Ovary (tissue), 9 donors: ENCODE data around the gene RNF223. TPM values are rescaled to one million over a fixed set of nuclear protein-coding genes. Genes with fewer than 3 reads are reported as not detected.

Experiments used
- DNase-seq, 5 donors: peaks; one replicate each; pipeline ENCODE4 v3.0.0-alpha.2; 2019 to 2020
- H3K27ac ChIP-seq, 2 donors: fragments of 200-600 bp; one replicate each; pipeline versions ENCODE4 v1.5.1 to v1.8.0; 2019 to 2022
- H3K27me3 ChIP-seq: fragments of 200-600 bp; one replicate; pipeline ENCODE4 v1.8.0; 2022
- H3K36me3 ChIP-seq: fragments of 200-600 bp; sonication (generic); one replicate; pipeline ENCODE4 v1.5.1; 2019
- H3K4me1 ChIP-seq: one replicate; pipeline ENCODE4 v1.8.1; 2013; ENCODE audit warnings: mild to moderate bottlenecking, moderate library complexity; ENCODE audit not compliant: insufficient read depth
- H3K4me3 ChIP-seq: fragments of 200-600 bp; sonication (generic); one replicate; pipeline ENCODE4 v1.5.1; 2017
- H3K9me3 ChIP-seq, 2 donors: fragments of 200-600 bp in 1 of 2; sonication (generic) in 1 of 2; one replicate each; pipeline versions ENCODE4 v1.5.1 to v1.8.1; 2013 to 2019; ENCODE audit warnings: mild to moderate bottlenecking in 1 of 2, moderate library complexity in 1 of 2
- EP300 ChIP-seq: sonication (generic); formaldehyde crosslinking; IDR thresholded peaks from one replicate; pipeline ENCODE4 v1.6.1; 2017; ENCODE audit warnings: antibody characterized with exemption
- POLR2A ChIP-seq: fragments of 450-650 bp; IDR thresholded peaks from one replicate; pipeline ENCODE4 v1.6.1; 2017; ENCODE audit warnings: antibody characterized with exemption, mild to moderate bottlenecking, moderate library complexity
- WGBS, 3 donors: extraction: QIAGEN DNeasy Blood & Tissue Kit in 1 of 3; methylation state at CpG; one replicate each; pipeline versions ENCODE4 v1.1.5 to v1.1.7; 2013 to 2017; 5-methylcytosine and 5-hydroxymethylcytosine counted together
- intact Hi-C, 4 donors: fragments of 100-400 bp; cut with DNase I; formaldehyde crosslinking; loops; one replicate each; pipeline versions ENCODE4 v1.11.0 to v1.15.1; 2022 to 2023
- polyA plus RNA-seq, 2 donors: library from polyadenylated mRNA; stranded (reverse); fragments of 200-250 nt in 1 of 2; fragments of 350-450 nt in 1 of 2; fragmentation: Illumina TruSeq in 1 of 2; extraction: RNeasy Lipid Tissue Mini Kit (QIAGEN cat#74804) in 1 of 2; gene quantifications; one replicate each; pipeline ENCODE4 v1.2.3, GENCODE V29; 2013 to 2014
- total RNA-seq, 7 donors: library from RNA; depleted of rRNA in 2 of 7; stranded (reverse); fragments of >200 nt in 2 of 7; fragmentation: NEBNext Ultra II Directional in 3 of 7; extraction: Animal tissue kit (Norgen Biotek cat#: 25700) in 3 of 7; gene quantifications; one replicate each; pipeline versions ENCODE4 v1.1.0 to v1.2.4, GENCODE V29; 2016 to 2023
- TF ChIP-seq, protein P1 (sequence below), 3 donors: fragments of 450-650 bp in 2 of 3; fragments of 200-600 bp in 1 of 3; IDR thresholded peaks; one replicate each; pipeline versions ENCODE4 v1.5.1 to v1.8.0; 2016 to 2022; ENCODE audit warnings: antibody characterized with exemption in 3 of 3, mild to moderate bottlenecking in 1 of 3
- donor health status: DM: no; HTN: no; CAD: no; lungs with moderate emphysema.
- donor health status: DM: no; HTN: no; CAD: no.
- donor health status: Bipolar disorder and iron deficiency.
- donor health status: DM: yes; HTN: yes; CAD: no.
- donor health status: DM: no; HTN: no; CAD: no.
- donor health status: DM: yes; HTN: yes; CAD: no.

Gene RNF223
- total and polyA plus RNA-seq, 9 donors: 0.36 to 0.92 TPM; not detected in 7

DNA sequence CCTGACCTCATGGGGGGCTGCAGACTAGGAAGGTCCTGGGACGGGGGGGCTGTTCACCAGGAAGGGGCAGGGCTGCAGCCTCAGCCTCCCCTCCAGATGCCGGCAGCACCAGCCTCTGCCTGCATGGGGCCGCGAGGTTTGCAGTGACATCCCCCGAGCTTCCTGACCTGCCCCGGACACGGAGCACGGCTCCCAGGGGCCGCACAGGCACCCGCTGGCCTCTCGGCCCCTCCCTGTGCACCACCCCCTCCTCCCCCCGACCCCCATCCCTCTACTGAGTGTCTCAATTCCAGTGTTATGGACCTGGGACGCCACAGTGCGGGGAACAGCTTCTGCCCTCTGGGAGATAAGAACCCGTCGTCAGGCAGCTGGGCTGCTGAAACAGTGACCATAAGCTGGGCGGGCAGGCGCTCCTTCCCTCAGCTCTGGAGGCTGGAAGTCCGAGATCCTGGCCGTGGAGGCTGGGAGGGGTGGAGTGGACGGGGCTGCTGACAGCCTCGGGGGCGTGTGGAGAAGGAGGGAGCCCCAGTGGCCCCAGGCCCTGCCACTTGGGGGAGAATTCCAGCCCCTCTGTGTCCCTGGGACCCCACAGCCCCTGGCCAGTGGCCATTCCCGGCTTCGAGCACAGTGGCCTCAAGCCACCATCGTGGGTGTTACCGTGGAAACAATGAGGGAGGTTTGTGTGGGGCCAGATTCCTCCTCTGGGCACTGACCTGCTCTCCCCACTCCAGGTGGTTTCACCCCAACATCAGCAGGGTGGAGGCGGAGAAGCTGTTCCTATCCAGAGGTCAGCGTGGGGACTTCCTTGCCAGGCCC lies 11.6 kb downstream of the RNF223 start:
- intact Hi-C loops: loop anchor here in 1 of 4 donors (2.0 kb wide), 1 partner anchor 78 kb away; no protein-coding TSS in a partner anchor
- Histone ChIP-seq H3K4me3 (no peak overlapping the region), H3K27ac (no peak overlapping the region), H3K9me3 (no peaks in the 10 kb centered on the region), H3K4me1 (peaks cover 3% of the 10 kb centered on the region), H3K36me3 (no peaks in the 10 kb centered on the region), H3K27me3 (peaks cover 9% of the 10 kb centered on the region)
- no peak for TF ChIP-seq EP300
- WGBS, 3 donors: 11 to 18% (median 16%) methylated on average over 29 of the region's 29 CpGs
- no peak for DNase-seq

DNA sequence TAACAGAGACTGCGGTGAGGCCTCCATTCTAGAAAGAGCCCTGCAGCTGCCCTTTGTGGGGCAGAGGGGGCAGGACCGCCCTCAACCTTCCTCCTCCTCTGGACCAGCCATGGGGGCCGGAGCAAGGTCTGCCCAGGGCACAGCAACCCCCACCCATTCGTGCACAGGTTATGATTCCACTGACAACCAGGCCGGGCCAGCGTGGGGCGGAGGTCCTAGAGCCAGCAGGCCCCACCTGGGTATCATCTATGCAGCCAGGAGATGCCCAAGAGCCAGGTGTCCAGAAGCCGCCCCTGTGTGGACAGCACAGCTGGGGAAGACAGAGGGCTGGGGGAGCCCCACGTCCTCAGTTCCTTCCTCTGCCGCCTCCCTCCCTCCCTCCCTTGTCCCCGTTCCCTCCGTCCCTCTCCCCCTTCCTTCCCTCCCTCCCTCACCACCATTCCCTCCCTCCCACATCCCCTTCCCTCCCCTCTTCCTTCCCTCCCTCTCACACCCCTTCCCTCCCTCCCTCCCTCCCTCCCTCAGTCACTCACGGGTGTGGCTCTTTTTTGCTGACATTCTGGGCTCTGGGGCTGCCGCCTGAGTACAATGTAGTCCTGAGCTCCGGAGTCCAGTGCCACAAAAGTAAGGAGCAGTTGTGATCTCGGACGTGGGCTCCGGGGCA lies 12.3 kb downstream of the RNF223 start:
- Histone ChIP-seq H3K4me1 (peaks cover 3% of the 10 kb centered on the region), H3K36me3 (no peaks in the 10 kb centered on the region), H3K27ac (no peak overlapping the region), H3K27me3 (peaks cover 9% of the 10 kb centered on the region), H3K4me3 (no peak overlapping the region), H3K9me3 (no peaks in the 10 kb centered on the region)
- TF ChIP-seq POLR2A: no peak
- TF ChIP-seq EP300: no peak
- TF ChIP-seq, protein P1, sequence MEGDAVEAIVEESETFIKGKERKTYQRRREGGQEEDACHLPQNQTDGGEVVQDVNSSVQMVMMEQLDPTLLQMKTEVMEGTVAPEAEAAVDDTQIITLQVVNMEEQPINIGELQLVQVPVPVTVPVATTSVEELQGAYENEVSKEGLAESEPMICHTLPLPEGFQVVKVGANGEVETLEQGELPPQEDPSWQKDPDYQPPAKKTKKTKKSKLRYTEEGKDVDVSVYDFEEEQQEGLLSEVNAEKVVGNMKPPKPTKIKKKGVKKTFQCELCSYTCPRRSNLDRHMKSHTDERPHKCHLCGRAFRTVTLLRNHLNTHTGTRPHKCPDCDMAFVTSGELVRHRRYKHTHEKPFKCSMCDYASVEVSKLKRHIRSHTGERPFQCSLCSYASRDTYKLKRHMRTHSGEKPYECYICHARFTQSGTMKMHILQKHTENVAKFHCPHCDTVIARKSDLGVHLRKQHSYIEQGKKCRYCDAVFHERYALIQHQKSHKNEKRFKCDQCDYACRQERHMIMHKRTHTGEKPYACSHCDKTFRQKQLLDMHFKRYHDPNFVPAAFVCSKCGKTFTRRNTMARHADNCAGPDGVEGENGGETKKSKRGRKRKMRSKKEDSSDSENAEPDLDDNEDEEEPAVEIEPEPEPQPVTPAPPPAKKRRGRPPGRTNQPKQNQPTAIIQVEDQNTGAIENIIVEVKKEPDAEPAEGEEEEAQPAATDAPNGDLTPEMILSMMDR (IDR thresholded peaks at IDR 0.05): no peak
- no peak for DNase-seq
- WGBS, 3 donors: 36 to 43% (median 42%) methylated on average over 16 of the region's 18 CpGs
- intact Hi-C loops: loop anchor here in 1 of 4 donors (2.0 kb wide), 1 partner anchor 77 kb away; no protein-coding TSS in a partner anchor

DNA sequence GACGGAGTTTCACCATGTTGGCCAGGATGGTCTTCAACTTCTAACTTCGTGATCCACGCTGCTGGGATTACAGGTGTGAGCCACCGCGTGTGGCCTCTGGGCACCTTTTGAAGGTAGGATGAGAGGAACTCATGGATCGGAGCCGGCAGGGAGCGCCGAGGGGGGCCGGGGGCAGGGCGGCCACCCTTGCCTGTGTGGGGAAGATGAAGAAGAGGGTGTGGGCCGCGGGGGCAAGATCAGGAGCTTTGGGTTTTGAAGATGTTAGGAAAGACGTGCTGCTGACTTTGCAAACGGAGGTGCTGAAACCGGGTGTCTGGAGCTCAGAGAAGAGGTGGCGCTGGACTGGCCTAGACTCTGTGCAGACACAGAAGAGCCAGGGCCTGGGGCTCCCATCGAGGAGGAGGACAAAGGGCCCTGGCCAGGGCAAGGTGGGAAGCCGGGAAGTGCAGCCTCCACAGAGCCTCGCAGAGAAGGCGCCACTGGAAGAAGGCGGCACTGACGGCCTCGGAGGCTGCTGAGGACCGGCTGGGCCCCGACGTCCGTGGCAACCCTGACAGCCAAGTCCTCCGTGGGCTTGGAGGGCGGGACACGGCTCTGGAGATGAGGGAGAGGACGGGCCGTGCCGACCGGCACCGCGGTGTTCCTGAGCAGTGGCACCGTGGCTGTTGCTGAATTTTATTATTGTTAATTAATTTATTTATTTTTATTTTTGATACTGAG lies 13.7 kb downstream of the RNF223 start:
- no peak for DNase-seq
- Histone ChIP-seq H3K27ac (no peak overlapping the region), H3K4me3 (no peak overlapping the region), H3K36me3 (no peaks in the 10 kb centered on the region), H3K27me3 (peaks cover 9% of the 10 kb centered on the region), H3K9me3 (no peaks in the 10 kb centered on the region), H3K4me1 (peaks cover 3% of the 10 kb centered on the region)
- intact Hi-C loops: no loop called here
- WGBS, 3 donors: 42 to 48% (median 45%) methylated on average over 38 of the region's 38 CpGs
- TF ChIP-seq POLR2A: no peak
- TF ChIP-seq, protein P1 (IDR thresholded peaks at IDR 0.05): no peak
- no peak for TF ChIP-seq EP300

DNA sequence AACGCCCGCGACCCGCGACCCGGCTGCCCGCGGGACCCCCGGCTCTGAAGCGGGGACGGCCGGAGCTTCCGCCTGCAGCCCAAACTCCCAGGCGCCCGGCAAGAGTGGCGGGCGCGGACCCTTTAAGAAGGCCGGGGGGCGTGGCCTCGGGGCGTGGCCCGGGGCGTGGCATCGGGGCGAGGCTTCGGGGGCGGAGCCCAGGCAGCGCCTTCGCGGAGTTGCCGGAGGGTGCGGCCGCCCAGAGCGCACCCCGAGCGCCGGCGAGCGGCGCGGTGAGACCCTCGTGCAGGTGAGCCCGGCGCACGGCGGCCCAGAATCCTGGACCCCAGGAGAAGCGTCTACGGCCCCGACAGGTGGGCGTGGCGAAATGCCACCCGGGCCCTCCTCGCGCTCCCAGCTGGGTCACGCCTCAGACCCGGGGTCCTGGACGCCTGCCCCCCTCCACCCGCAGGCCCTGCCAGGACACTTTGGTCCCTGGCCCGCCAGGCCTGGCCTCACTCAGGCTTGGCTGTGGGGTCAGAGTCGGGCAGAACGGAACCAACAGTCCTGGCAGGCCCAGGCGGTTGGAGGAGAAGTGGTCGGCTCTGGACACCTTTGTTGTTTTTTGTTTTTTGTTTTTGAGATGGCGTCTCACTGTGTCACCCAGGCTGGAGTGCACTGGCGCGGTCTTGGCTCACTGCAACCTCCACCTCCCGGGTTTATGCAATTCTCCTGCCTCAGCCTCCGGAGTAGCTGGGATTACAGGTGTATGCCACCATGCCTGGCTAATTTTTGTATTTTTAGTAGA lies 14.4 kb downstream of the RNF223 start:
- Histone ChIP-seq H3K9me3 (no peaks in the 10 kb centered on the region), H3K4me1 (peaks cover 3% of the 10 kb centered on the region), H3K4me3 (peak overlapping the region; percentile 42), H3K27me3 (peaks cover 9% of the 10 kb centered on the region), H3K27ac (no peak overlapping the region), H3K36me3 (no peaks in the 10 kb centered on the region)
- 3 to 5% (median 5%) methylated on average over 38 to 69 of the region's 69 CpGs for WGBS, 3 donors
- DNase-seq: peak; percentile 46 to 78 (median 69)
- intact Hi-C loops: no loop called here
- TF ChIP-seq EP300 (no peak), POLR2A (no peak)
- TF ChIP-seq, protein P1 (IDR thresholded peaks at IDR 0.05): no peak
